ENCODE measurements around the gene SLC7A8. TPM values are rescaled to one million over a fixed set of nuclear protein-coding genes. Genes with fewer than 3 reads are reported as not detected.
"Not testable (repeated sequence)": the region's sequence is repeated elsewhere in the genome, so short reads cannot be mapped to it uniquely, and the experiment has no call there.

Gene SLC7A8
- total and polyA plus RNA-seq, 3 donors from 2014 or later, result 73.5 to 94.2 (median 78.2) TPM

GRCh38 chr14:23112359-23113178, 70.9 kb downstream of the SLC7A8 start:
- Histone ChIP-seq H3K27ac (no peak overlapping the region), H3K36me3 (ENCODE audit: low read depth, missing control alignments) (no peaks in the 10 kb centered on the region), H3K9me3 (no peaks in the 10 kb centered on the region), H3K4me1 (no peaks in the 10 kb centered on the region), H3K4me3 (no peak overlapping the region), H3K27me3 (no peaks in the 10 kb centered on the region)
- intact Hi-C loops (cut with DNase I; ENCODE audit: low total_unique reads), result no loop called here
- DNase-seq, result no peak
- WGBS, 2 donors, result 53 to 72% methylated on average over 11 to 12 of the region's 12 CpGs
- TF ChIP-seq, protein P1, sequence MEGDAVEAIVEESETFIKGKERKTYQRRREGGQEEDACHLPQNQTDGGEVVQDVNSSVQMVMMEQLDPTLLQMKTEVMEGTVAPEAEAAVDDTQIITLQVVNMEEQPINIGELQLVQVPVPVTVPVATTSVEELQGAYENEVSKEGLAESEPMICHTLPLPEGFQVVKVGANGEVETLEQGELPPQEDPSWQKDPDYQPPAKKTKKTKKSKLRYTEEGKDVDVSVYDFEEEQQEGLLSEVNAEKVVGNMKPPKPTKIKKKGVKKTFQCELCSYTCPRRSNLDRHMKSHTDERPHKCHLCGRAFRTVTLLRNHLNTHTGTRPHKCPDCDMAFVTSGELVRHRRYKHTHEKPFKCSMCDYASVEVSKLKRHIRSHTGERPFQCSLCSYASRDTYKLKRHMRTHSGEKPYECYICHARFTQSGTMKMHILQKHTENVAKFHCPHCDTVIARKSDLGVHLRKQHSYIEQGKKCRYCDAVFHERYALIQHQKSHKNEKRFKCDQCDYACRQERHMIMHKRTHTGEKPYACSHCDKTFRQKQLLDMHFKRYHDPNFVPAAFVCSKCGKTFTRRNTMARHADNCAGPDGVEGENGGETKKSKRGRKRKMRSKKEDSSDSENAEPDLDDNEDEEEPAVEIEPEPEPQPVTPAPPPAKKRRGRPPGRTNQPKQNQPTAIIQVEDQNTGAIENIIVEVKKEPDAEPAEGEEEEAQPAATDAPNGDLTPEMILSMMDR (IDR thresholded peaks at IDR 0.05), result no peak
- no peak for TF ChIP-seq POLR2A (IDR thresholded peaks at IDR 0.05)

DNA sequence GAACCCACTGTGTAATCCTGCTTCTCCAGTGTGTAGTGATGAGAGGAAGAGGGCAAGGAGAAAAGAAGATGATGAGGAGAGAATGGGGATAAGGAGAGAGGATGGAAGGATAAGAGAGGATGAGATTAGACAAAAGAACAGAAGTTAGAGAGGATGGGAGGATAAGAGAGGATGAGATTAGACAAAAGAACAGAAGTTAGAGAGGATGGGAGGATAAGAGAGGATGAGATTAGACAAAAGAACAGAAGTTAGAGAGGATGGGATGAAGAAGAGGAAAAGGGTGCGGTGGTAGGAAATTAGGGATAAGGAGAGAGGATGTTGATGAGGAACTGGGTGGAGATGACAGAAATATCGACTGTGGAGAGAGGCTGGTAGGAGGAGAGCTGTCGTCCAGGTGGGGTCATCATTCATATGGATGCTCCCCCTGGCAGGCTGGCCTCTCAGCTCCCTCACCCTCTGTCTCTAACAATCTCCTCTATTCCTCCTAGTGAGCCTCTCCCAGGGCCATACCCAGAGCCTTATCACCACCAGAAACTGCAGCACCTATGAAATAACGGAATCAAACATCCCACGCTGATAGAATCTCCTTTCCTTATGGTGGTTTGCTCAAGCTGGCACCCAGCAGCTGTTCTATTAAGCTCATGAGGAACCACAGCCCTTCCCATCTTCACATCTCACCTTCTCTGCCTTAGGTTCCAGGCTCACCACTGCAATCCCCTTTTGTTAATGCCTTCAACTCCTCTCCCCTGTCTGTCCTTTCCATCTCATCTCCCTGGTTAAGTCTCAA, 72.7 kb downstream of the SLC7A8 start:
- DNase-seq, result no peak
- 51 to 67% methylated on average over 5 of the region's 5 CpGs for WGBS, 2 donors
- H3K36me3 ChIP-seq (ENCODE audit: low read depth, missing control alignments), result no peaks in the 10 kb centered on the region
- no peaks in the 10 kb centered on the region for H3K27me3 ChIP-seq
- TF ChIP-seq POLR2A (IDR thresholded peaks at IDR 0.05), result no peak
- TF ChIP-seq, protein P1 (IDR thresholded peaks at IDR 0.05), result no peak
- no peak overlapping the region for H3K27ac ChIP-seq
- no peak overlapping the region for H3K4me3 ChIP-seq
- H3K4me1 ChIP-seq, result no peaks in the 10 kb centered on the region
- no peaks in the 10 kb centered on the region for H3K9me3 ChIP-seq
- intact Hi-C loops (cut with DNase I; ENCODE audit: low total_unique reads), result no loop called here

GRCh38 chr14:23109769-23110168, 73.7 kb downstream of the SLC7A8 start:
- TF ChIP-seq, protein P1 (IDR thresholded peaks at IDR 0.05), result no peak
- WGBS, 2 donors, result 81 to 86% methylated on average over 1 of the region's 1 CpG
- Histone ChIP-seq H3K9me3 (no peaks in the 10 kb centered on the region), H3K4me3 (no peak overlapping the region), H3K4me1 (no peaks in the 10 kb centered on the region), H3K27ac (no peak overlapping the region), H3K36me3 (ENCODE audit: low read depth, missing control alignments) (no peaks in the 10 kb centered on the region), H3K27me3 (no peaks in the 10 kb centered on the region)
- DNase-seq, result no peak
- intact Hi-C loops (cut with DNase I; ENCODE audit: low total_unique reads), result no loop called here

GRCh38 chr14:23108169-23108568, 75.3 kb downstream of the SLC7A8 start:
- intact Hi-C loops (cut with DNase I; ENCODE audit: low total_unique reads); H3K27ac ChIP-seq; H3K36me3 ChIP-seq (ENCODE audit: low read depth, missing control alignments); DNase-seq; H3K4me3 ChIP-seq; H3K9me3 ChIP-seq; H3K4me1 ChIP-seq; H3K27me3 ChIP-seq: not testable (repeated sequence)
- 94% methylated on average over 24 of the region's 24 CpGs for WGBS, 2 donors

DNA sequence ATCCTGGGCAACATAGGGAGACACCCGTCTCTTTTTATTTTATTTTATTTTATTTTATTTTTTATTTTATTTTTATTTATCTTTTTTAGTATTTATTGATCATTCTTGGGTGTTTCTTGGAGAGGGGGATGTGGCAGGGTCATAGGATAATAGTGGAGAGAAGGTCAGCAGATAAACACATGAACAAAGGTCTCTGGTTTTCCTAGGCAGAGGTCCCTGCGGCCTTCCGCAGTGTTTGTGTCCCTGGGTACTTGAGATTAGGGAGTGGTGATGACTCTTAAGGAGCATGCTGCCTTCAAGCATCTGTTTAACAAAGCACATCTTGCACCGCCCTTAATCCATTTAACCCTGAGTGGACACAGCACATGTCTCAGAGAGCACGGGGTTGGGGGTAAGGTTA, 75.8 kb downstream of the SLC7A8 start:
- H3K27me3 ChIP-seq; H3K4me1 ChIP-seq; intact Hi-C loops (cut with DNase I; ENCODE audit: low total_unique reads); H3K9me3 ChIP-seq; DNase-seq; H3K4me3 ChIP-seq; H3K36me3 ChIP-seq (ENCODE audit: low read depth, missing control alignments); H3K27ac ChIP-seq: not testable (repeated sequence)
- WGBS, 2 donors, result 91 to 96% methylated on average over 3 to 5 of the region's 5 CpGs

All from testis (tissue), 3 donors.